ENCODE data around the gene FARS2.

The FARS2 gene

DNA sequence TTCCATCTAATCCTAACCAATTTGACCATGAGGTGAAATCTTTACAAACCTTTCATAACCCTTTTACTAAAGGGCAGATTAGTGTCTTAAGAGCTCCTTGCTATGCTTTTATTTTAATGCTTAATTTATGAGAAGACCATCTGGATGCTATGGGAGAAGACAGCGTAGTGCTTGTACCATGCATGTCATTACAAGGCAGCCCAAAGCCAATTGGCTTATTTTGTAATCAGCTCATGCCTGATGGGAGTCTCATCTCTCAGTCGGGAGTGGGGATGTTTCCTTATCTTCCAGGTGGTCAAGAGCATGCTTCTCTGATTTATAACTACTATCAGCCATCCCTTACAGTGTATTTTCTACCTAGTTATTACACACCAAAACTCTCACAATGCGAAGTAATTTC is 304.7 kb downstream of the FARS2 start:
- Histone ChIP-seq H3K36me3 (ENCODE audit: control insufficient read depth, insufficient read depth, low read length) (no peaks in the 10 kb centered on the region), H3K4me1 (ENCODE audit: control insufficient read depth, insufficient read depth, low read length) (no peaks in the 10 kb centered on the region), H3K27me3 (ENCODE audit: control insufficient read depth, insufficient read depth, low read length, poor library complexity, severe bottlenecking) (no peaks in the 10 kb centered on the region), H3K9me3 (ENCODE audit: control insufficient read depth, low read length) (no peaks in the 10 kb centered on the region), H3K4me3 (ENCODE audit: insufficient read depth, low read depth, low read length) (no peak overlapping the region), H3K27ac (ENCODE audit: insufficient read depth, low read depth, low read length, poor library complexity, severe bottlenecking) (no peak overlapping the region)
- WGBS, 2 experiments, result 97 to 99% methylated on average over 3 of the region's 3 CpGs

DNA sequence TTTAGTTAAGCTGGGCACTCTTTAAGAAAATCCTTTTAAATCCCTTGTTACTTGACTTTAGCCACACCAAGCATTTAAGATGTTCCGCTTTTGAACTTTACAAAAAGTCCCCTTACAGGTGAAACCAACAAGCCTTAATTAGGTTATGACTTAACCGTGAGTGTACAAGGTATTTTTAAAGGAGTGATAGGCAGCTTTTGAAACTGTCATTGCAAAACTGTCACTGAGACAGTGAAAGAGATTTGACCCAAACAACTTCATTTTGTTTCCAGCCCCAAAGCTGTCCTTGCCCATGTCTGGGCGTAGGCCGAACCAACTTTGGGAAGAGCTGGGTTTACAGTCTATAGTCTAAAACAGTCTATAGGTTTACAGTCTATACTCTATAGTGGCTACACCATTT is 305.4 kb downstream of the FARS2 start:
- H3K27ac ChIP-seq (ENCODE audit: insufficient read depth, low read depth, low read length, poor library complexity, severe bottlenecking), result no peak overlapping the region
- WGBS, 2 experiments, result 93 to 96% methylated on average over 4 of the region's 4 CpGs

GRCh38 chr6:5567352-5567751 is 306.0 kb downstream of the FARS2 start:
- 84% methylated on average over 3 of the region's 3 CpGs; no CpG with 5 or more reads in 1 of the 2 experiments for WGBS, 2 experiments
- H3K4me3 ChIP-seq (ENCODE audit: insufficient read depth, low read depth, low read length), result no peak overlapping the region
- H3K27me3 ChIP-seq (ENCODE audit: control insufficient read depth, insufficient read depth, low read length, poor library complexity, severe bottlenecking), result no peaks in the 10 kb centered on the region
- H3K4me1 ChIP-seq (ENCODE audit: control insufficient read depth, insufficient read depth, low read length), result no peaks in the 10 kb centered on the region
- no peaks in the 10 kb centered on the region for H3K9me3 ChIP-seq (ENCODE audit: control insufficient read depth, low read length)
- no peaks in the 10 kb centered on the region for H3K36me3 ChIP-seq (ENCODE audit: control insufficient read depth, insufficient read depth, low read length)
- no peak overlapping the region for H3K27ac ChIP-seq (ENCODE audit: insufficient read depth, low read depth, low read length, poor library complexity, severe bottlenecking)

More for the DNA sequence above, 305.4 kb downstream of the FARS2 start:
- Histone ChIP-seq H3K36me3 (ENCODE audit: control insufficient read depth, insufficient read depth, low read length) (no peaks in the 10 kb centered on the region), H3K4me1 (ENCODE audit: control insufficient read depth, insufficient read depth, low read length) (no peaks in the 10 kb centered on the region), H3K27me3 (ENCODE audit: control insufficient read depth, insufficient read depth, low read length, poor library complexity, severe bottlenecking) (no peaks in the 10 kb centered on the region), H3K4me3 (ENCODE audit: insufficient read depth, low read depth, low read length) (no peak overlapping the region), H3K9me3 (ENCODE audit: control insufficient read depth, low read length) (no peaks in the 10 kb centered on the region)

- no peaks in the 10 kb centered on the region for H3K9me3 ChIP-seq (ENCODE audit: control insufficient read depth, low read length)
- H3K27me3 ChIP-seq (ENCODE audit: control insufficient read depth, insufficient read depth, low read length, poor library complexity, severe bottlenecking), result no peaks in the 10 kb centered on the region
- H3K4me3 ChIP-seq (ENCODE audit: insufficient read depth, low read depth, low read length), result no peak overlapping the region
- whole genome bisulfite sequencing, 2 experiments, result 88 to 100% methylated on average over 2 of the region's 2 CpGs
- H3K27ac ChIP-seq (ENCODE audit: insufficient read depth, low read depth, low read length, poor library complexity, severe bottlenecking), result no peak overlapping the region
- H3K4me1 ChIP-seq (ENCODE audit: control insufficient read depth, insufficient read depth, low read length), result no peaks in the 10 kb centered on the region
- H3K36me3 ChIP-seq (ENCODE audit: control insufficient read depth, insufficient read depth, low read length), result no peaks in the 10 kb centered on the region
Observed at GRCh38 chr6:5567890-5568289, 306.6 kb downstream of the FARS2 start.

DNA sequence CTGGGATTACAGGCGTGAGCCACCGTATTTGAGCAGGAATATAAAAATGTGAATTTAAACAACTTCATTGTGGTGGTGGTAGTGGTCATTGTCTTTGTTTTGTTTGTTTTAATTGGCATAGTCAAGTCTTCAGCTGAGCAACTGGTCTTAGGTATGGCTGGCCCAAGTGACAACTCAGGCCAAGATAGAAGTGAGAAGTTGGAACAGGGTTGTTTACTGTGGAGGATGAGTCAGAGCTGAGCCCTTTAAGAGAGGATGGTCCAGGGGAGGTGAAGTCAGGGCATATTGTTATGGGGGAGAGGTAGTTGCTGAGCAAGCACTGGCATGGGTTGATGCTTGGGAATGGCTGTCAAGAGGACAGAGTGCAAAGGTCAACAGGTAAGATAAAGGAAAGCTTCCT is 308.2 kb downstream of the FARS2 start:
- H3K27me3 ChIP-seq (ENCODE audit: control insufficient read depth, insufficient read depth, low read length, poor library complexity, severe bottlenecking), result no peaks in the 10 kb centered on the region
- WGBS, 2 experiments, result 91 to 95% methylated on average over 2 of the region's 2 CpGs
- no peaks in the 10 kb centered on the region for H3K9me3 ChIP-seq (ENCODE audit: control insufficient read depth, low read length)
- H3K4me1 ChIP-seq (ENCODE audit: control insufficient read depth, insufficient read depth, low read length), result no peaks in the 10 kb centered on the region
- no peak overlapping the region for H3K27ac ChIP-seq (ENCODE audit: insufficient read depth, low read depth, low read length, poor library complexity, severe bottlenecking)
- H3K36me3 ChIP-seq (ENCODE audit: control insufficient read depth, insufficient read depth, low read length), result no peaks in the 10 kb centered on the region
- no peak overlapping the region for H3K4me3 ChIP-seq (ENCODE audit: insufficient read depth, low read depth, low read length)

- no peaks in the 10 kb centered on the region for H3K9me3 ChIP-seq (ENCODE audit: control insufficient read depth, low read length)
- no peaks in the 10 kb centered on the region for H3K27me3 ChIP-seq (ENCODE audit: control insufficient read depth, insufficient read depth, low read length, poor library complexity, severe bottlenecking)
- no peak overlapping the region for H3K4me3 ChIP-seq (ENCODE audit: insufficient read depth, low read depth, low read length)
- H3K4me1 ChIP-seq (ENCODE audit: control insufficient read depth, insufficient read depth, low read length), result no peaks in the 10 kb centered on the region
- WGBS, 2 experiments, result 78 to 82% methylated on average over 6 of the region's 6 CpGs
- no peak overlapping the region for H3K27ac ChIP-seq (ENCODE audit: insufficient read depth, low read depth, low read length, poor library complexity, severe bottlenecking)
- no peaks in the 10 kb centered on the region for H3K36me3 ChIP-seq (ENCODE audit: control insufficient read depth, insufficient read depth, low read length)
Observed at GRCh38 chr6:5570641-5571040, 309.3 kb downstream of the FARS2 start.

GRCh38 chr6:5580736-5581581 is 319.6 kb downstream of the FARS2 start:
- Histone ChIP-seq H3K27me3 (ENCODE audit: control insufficient read depth, insufficient read depth, low read length, poor library complexity, severe bottlenecking) (no peaks in the 10 kb centered on the region), H3K27ac (ENCODE audit: insufficient read depth, low read depth, low read length, poor library complexity, severe bottlenecking) (no peak overlapping the region), H3K4me3 (ENCODE audit: insufficient read depth, low read depth, low read length) (no peak overlapping the region), H3K36me3 (ENCODE audit: control insufficient read depth, insufficient read depth, low read length) (no peaks in the 10 kb centered on the region), H3K4me1 (ENCODE audit: control insufficient read depth, insufficient read depth, low read length) (no peaks in the 10 kb centered on the region), H3K9me3 (ENCODE audit: control insufficient read depth, low read length) (no peaks in the 10 kb centered on the region)
- WGBS, 2 experiments, result 91 to 93% methylated on average over 9 to 12 of the region's 12 CpGs

DNA sequence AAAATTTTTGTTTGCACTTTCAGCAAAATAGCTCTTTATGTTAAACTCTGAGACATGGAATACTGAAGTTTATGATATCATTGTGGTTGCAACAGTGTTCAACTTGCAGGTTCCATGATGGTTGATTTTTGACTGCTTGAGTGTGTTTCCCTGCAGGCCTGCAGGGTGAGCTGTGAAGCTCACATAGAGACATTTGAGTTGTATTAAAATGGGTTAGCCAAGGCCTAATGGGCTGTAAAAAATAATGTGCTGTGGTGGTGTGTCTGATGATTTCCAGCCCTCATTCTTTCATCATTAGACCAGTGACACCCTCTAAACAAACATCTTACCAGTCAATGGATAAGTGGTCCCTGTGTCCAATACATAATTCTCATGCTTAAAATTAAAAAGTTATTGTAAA is 321.4 kb downstream of the FARS2 start:
- Histone ChIP-seq H3K27ac (ENCODE audit: insufficient read depth, low read depth, low read length, poor library complexity, severe bottlenecking) (no peak overlapping the region), H3K4me1 (ENCODE audit: control insufficient read depth, insufficient read depth, low read length) (no peaks in the 10 kb centered on the region), H3K4me3 (ENCODE audit: insufficient read depth, low read depth, low read length) (no peak overlapping the region), H3K9me3 (ENCODE audit: control insufficient read depth, low read length) (no peaks in the 10 kb centered on the region), H3K27me3 (ENCODE audit: control insufficient read depth, insufficient read depth, low read length, poor library complexity, severe bottlenecking) (no peaks in the 10 kb centered on the region), H3K36me3 (ENCODE audit: control insufficient read depth, insufficient read depth, low read length) (no peaks in the 10 kb centered on the region)

GRCh38 chr6:5583528-5583927 is 322.2 kb downstream of the FARS2 start:
- H3K27me3 ChIP-seq (ENCODE audit: control insufficient read depth, insufficient read depth, low read length, poor library complexity, severe bottlenecking), result no peaks in the 10 kb centered on the region
- no peak overlapping the region for H3K27ac ChIP-seq (ENCODE audit: insufficient read depth, low read depth, low read length, poor library complexity, severe bottlenecking)
- 93 to 95% methylated on average over 2 of the region's 3 CpGs for WGBS, 2 experiments
- H3K9me3 ChIP-seq (ENCODE audit: control insufficient read depth, low read length), result no peaks in the 10 kb centered on the region
- H3K4me3 ChIP-seq (ENCODE audit: insufficient read depth, low read depth, low read length), result no peak overlapping the region
- no peaks in the 10 kb centered on the region for H3K36me3 ChIP-seq (ENCODE audit: control insufficient read depth, insufficient read depth, low read length)
- H3K4me1 ChIP-seq (ENCODE audit: control insufficient read depth, insufficient read depth, low read length), result no peaks in the 10 kb centered on the region

GRCh38 chr6:5584078-5584482 is 322.8 kb downstream of the FARS2 start:
- no peaks in the 10 kb centered on the region for H3K9me3 ChIP-seq (ENCODE audit: control insufficient read depth, low read length)
- no peaks in the 10 kb centered on the region for H3K36me3 ChIP-seq (ENCODE audit: control insufficient read depth, insufficient read depth, low read length)
- H3K4me3 ChIP-seq (ENCODE audit: insufficient read depth, low read depth, low read length), result no peak overlapping the region
- H3K27ac ChIP-seq (ENCODE audit: insufficient read depth, low read depth, low read length, poor library complexity, severe bottlenecking), result no peak overlapping the region
- no peaks in the 10 kb centered on the region for H3K27me3 ChIP-seq (ENCODE audit: control insufficient read depth, insufficient read depth, low read length, poor library complexity, severe bottlenecking)
- H3K4me1 ChIP-seq (ENCODE audit: control insufficient read depth, insufficient read depth, low read length), result no peaks in the 10 kb centered on the region
- WGBS, 2 experiments, result 66 to 67% methylated on average over 5 of the region's 5 CpGs
